AG09309 (cell line): ENCODE data around the gene MKRN1.
"Not testable (repeated sequence)": the region's sequence is repeated elsewhere in the genome, so short reads cannot be mapped to it uniquely, and the experiment has no call there.

ENCODE experiments used
- DNase-seq: peaks from one replicate; pipeline ENCODE4 v3.0.0-alpha.2; 2010; ENCODE audit warnings: low read depth
- H3K4me3 ChIP-seq: 2 replicates; pipeline ENCODE4 v1.5.1; 2011; ENCODE audit warnings: mild to moderate bottlenecking, low read depth, low read length, moderate library complexity; ENCODE audit not compliant: control insufficient read depth
- TF ChIP-seq, protein P1 (sequence below): IDR thresholded peaks from 2 replicates; pipeline ENCODE4 v1.5.1; 2011; ENCODE audit warnings: mild to moderate bottlenecking, low read depth, low read length, inconsistent platforms; ENCODE audit not compliant: insufficient read depth, control insufficient read depth; ENCODE audit errors: missing control alignments

The MKRN1 gene

DNA sequence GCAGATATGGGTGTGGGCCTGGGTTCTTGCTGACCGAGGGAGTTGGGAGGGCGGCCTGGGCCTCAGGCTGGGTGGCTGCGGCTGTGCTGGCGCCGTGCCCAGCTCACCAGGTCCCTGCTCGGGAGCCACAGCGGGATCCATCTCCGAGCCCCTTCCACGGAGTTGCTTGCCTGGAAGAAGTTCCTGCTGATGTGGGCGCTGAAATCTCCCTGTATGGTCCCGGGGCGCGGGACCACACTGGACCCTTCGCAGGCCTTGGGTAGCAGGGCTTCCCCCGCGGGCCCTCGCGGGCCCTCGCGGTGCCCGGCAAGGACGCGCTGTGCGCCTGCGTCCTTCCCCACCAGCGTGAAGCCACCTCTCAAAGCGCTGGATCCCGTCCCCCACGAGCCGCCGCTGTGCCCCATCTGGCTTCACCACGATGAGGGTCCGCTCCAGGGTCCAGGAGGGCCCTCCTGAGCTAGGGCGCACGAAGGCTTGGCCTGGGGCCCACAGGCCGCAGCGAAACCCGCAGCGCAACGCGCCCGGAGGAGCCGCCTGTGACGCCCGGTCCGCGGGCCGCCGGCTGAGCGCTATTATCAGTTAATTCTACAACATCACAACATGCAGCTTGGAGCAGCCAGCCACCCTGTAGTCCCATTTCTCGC is 43.9 kb downstream of the MKRN1 start:
- DNase-seq: no peak
- H3K4me3 ChIP-seq: no peak overlapping the region
- TF ChIP-seq, protein P1, sequence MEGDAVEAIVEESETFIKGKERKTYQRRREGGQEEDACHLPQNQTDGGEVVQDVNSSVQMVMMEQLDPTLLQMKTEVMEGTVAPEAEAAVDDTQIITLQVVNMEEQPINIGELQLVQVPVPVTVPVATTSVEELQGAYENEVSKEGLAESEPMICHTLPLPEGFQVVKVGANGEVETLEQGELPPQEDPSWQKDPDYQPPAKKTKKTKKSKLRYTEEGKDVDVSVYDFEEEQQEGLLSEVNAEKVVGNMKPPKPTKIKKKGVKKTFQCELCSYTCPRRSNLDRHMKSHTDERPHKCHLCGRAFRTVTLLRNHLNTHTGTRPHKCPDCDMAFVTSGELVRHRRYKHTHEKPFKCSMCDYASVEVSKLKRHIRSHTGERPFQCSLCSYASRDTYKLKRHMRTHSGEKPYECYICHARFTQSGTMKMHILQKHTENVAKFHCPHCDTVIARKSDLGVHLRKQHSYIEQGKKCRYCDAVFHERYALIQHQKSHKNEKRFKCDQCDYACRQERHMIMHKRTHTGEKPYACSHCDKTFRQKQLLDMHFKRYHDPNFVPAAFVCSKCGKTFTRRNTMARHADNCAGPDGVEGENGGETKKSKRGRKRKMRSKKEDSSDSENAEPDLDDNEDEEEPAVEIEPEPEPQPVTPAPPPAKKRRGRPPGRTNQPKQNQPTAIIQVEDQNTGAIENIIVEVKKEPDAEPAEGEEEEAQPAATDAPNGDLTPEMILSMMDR: no peak

DNA sequence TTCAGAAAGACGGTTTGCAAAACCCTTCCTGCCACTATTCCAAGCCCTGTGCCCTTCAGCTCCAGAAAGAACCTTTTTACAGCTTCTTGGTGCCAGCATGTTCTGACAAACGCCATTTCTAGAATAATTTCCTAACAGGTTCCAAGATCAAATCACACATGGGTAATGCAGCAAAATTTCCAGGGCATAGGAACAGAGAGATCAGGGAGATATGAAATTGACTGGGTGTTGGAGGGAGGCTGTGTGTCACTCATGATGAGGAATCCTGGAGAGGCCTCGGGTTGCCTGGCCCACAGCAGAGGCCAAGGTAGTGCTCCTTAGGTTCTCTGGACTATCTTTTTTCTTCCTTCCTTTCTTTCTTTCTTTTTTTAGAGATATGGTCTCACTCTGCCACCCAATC is 45.9 kb downstream of the MKRN1 start:
- TF ChIP-seq, protein P1: no peak
- H3K4me3 ChIP-seq: no peak overlapping the region
- no peak for DNase-seq

DNA sequence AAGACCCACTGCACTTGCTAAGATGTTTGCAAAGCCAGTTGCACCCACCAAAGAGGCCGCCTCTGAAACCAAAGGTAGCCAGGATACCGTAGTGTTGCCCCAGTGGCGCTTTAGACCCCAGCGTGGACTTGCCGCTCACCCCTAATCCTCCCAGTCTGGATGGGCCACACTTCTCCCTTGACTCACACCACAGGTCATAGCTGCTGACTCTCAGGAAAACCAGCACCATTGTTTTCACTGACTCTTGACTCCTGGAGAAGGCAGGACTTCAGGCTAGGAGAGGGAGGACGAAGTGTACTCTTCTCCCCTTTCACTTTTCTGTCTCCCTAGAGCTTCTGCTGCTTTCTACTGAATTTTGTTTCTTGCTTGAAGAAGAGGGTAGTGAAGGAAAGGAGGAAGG is 53.2 kb downstream of the MKRN1 start:
- TF ChIP-seq, protein P1: no peak
- H3K4me3 ChIP-seq: no peak overlapping the region
- no peak for DNase-seq

DNA sequence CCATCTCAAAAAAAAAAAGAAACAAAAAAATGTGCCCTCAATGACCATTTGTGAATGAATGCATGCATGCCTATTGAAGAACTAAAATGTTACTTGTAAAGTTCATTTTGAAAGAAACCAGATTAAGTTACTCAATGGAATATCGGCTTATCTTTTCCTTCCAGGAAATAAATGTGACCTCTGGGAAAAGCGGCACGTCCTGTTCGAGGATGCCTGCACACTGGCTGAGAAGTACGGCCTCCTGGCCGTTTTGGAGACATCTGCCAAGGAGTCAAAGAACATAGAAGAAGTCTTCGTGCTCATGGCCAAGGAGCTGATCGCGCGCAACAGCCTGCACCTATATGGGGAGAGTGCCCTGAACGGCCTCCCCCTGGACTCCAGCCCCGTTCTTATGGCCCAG is 53.6 kb downstream of the MKRN1 start:
- no peak overlapping the region for H3K4me3 ChIP-seq
- TF ChIP-seq, protein P1: no peak
- DNase-seq: no peak

DNA sequence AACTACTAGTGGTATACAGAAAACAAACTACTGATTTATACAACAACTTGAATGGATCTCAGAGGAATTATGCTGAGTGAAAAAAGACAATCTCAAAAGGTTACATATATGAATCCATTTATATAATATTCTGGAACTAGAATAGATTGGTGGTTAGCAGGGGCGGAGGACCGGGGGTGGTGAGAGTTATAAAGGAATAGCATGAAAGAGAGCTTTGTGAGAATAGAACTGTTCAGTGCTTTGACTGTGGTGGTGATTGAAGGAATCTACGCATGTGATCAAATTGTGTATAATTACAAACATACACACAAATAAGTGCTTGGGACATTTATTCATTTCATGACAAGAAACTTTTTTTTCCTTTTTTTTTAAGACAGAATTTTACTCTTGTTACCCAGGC is 55.8 kb downstream of the MKRN1 start:
- no peak overlapping the region for H3K4me3 ChIP-seq
- TF ChIP-seq, protein P1: no peak
- no peak for DNase-seq

DNA sequence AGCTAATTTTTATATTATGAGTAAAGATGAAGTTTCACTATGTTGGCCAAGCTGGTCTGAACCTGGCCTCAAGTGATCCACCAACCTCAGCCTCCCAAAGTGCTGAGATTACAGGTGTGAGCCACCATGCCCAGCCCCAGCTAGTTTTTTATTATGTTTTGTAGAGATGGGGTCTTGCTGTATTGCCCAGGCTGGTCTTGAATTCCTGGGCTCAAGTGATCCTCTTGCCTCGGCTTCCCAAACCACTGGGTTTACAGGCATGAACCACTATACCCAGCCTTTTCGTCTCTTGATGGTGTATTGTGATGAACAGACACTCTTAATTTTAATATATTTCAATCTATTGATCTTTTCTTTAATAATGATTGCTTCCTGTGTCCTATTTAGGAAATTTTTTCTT is 57.8 kb downstream of the MKRN1 start:
- TF ChIP-seq, protein P1: no peak
- no peak for DNase-seq
- H3K4me3 ChIP-seq: no peak overlapping the region

DNA sequence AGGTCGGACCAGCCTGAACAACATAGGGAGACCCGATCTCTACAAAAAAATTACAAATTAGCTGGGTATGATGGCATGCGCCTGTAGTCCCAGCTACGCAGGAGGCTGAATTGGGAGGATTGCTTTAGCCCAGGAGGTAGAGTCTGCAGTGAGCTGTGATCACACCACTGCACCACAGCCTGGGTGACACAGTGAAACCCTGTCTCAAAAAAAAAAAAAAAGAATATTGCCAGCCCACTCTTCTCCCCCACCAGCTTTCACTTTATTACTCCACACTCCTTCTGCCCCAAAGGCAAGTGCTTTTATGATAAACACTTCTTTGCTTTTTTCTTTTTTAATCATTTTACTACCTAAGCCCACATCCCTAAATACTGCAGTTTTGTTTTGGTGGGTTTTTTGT is 60.7 kb downstream of the MKRN1 start:
- DNase-seq: no peak
- no peak overlapping the region for H3K4me3 ChIP-seq
- TF ChIP-seq, protein P1: no peak

DNA sequence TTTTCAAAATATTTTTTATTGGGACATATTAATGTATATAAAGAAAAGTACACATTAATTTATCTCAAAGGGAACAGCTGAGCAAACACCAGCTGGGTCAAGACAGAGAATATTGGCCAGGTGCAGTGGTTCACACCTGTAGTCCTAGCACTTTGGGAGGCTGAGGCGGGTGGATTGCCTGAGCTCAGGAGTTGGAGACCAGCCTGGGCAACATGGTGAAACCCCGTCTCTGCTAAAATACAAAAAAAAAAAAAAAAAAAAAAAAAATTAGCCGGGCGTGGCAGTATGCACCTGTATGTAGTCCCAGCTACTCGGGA is 61.2 kb downstream of the MKRN1 start:
- DNase-seq, H3K4me3 ChIP-seq: not testable (repeated sequence)
